ENCODE data around the gene VPS51. TPM values are rescaled to one million over a fixed set of nuclear protein-coding genes. Genes with fewer than 3 reads are reported as not detected.

The VPS51 gene
- total RNA-seq, 1 donor = 211 TPM

- no peak for TF ChIP-seq CTCF (IDR thresholded peaks at IDR 0.05; ENCODE audit: insufficient read depth, low read length)
- peak within 1 kb of the TSS; percentile 95 for H3K4me3 ChIP-seq (ENCODE audit: low read depth, low read length)
- DNase-seq (ENCODE audit: low read depth) = peak; percentile 95
Observed at GRCh38 chr11:65083834-65084597, 12.0 kb upstream of the VPS51 start, which contains the start of the genes CDCA5 and ZFPL1. CDCA5 (minus strand) TSS chr11:65084040; CDS start chr11:65083978, 62 bp downstream. ZFPL1 (plus strand) TSS chr11:65084222; CDS start chr11:65084699, 477 bp downstream.

DNA sequence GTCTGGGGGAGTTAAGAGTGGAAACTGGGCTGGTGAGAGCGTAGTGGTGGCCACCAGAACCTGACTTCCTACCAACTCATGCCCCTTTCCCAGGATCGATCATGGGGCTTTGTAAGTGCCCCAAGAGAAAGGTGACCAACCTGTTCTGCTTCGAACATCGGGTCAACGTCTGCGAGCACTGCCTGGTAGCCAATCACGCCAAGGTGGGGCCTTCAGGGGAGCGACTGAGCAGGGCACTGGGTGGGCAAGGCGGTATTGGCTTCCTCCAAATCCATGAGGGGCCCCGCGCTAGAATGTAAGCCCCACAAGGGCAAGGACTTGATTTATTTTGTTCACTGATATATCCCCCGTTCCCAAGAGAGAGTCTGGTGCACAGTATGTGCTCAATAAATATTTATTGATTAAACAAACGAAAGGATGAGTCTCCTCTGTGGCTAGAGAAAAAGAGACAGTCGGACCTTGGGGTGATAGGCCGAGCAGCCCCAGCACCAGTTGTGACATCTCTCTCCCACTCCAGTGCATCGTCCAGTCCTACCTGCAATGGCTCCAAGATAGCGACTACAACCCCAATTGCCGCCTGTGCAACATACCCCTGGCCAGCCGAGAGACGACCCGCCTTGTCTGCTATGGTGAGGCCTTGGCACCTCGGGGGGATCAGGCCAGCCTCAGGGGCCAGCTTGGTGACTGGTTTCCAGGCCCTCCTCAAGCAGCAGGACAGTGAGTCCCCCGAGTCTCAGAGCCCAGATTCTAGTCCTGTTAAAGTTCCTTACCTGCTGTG is 11.2 kb upstream of the VPS51 start:
- DNase-seq (ENCODE audit: low read depth) = no peak
- no peak for TF ChIP-seq CTCF (IDR thresholded peaks at IDR 0.05; ENCODE audit: insufficient read depth, low read length)
- H3K4me3 ChIP-seq (ENCODE audit: low read depth, low read length) = peak overlapping the region; percentile 95

DNA sequence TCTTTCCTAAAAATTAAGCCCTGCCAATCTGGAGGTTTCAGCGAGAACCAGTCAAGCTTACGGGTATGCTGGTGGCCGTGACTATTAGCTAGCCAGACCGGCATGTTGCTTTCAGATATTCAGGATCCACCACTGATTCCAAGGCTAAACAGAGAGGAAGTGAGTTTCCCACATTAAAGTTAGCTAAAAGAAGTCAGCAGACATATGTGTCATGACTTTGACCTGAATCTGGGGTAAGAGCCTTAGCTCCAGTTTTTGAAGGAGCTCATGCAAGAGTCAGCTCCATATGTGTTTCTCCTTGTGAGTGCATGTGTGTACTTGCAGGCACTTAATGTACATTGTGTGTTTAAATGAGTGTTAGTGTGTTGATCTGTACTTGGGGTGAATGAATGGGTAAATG is 10.6 kb upstream of the VPS51 start:
- no peak for DNase-seq (ENCODE audit: low read depth)
- H3K4me3 ChIP-seq (ENCODE audit: low read depth, low read length) = peak overlapping the region; percentile 95
- TF ChIP-seq CTCF (IDR thresholded peaks at IDR 0.05; ENCODE audit: insufficient read depth, low read length) = no peak

DNA sequence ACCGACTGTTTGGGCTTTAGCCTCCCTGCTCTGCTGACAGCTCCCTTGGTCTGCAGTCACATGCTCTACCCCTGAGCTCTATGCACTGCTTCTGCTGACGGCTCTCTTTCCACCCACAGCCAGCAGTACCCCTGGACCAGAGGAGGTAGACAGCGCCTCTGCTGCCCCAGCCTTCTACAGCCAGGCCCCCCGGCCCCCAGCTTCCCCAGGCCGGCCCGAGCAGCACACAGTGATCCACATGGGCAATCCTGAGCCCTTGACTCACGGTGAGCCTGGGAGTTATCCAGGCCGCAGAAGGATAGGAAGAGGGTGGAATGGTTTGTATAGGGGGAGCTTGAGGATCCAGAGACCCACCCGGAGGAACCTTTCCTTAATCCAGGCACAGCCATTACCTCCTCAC is 9.2 kb upstream of the VPS51 start:
- no peak for TF ChIP-seq CTCF (IDR thresholded peaks at IDR 0.05; ENCODE audit: insufficient read depth, low read length)
- DNase-seq (ENCODE audit: low read depth) = no peak
- no peak overlapping the region for H3K4me3 ChIP-seq (ENCODE audit: low read depth, low read length)

- H3K4me3 ChIP-seq (ENCODE audit: low read depth, low read length) = no peak overlapping the region
- DNase-seq (ENCODE audit: low read depth) = no peak
- TF ChIP-seq CTCF (IDR thresholded peaks at IDR 0.05; ENCODE audit: insufficient read depth, low read length) = no peak
Observed at GRCh38 chr11:65087216-65087615, 8.8 kb upstream of the VPS51 start.

- no peak overlapping the region for H3K4me3 ChIP-seq (ENCODE audit: low read depth, low read length)
- TF ChIP-seq CTCF (IDR thresholded peaks at IDR 0.05; ENCODE audit: insufficient read depth, low read length) = no peak
- DNase-seq (ENCODE audit: low read depth) = no peak
Observed at GRCh38 chr11:65087827-65088226, 8.2 kb upstream of the VPS51 start.
